Effector memory CD8-positive, alpha-beta T cell (primary cell): Measurements from ENCODE around the gene XYLT1.

ENCODE experiments used
- ATAC-seq: fragments of 150-1000 bp; cut with Tn5 transposase; replicated peaks from 2 replicates; pipeline ENCODE4 v1.10.0; 2021; ENCODE audit warnings: mild to moderate bottlenecking, moderate library complexity
- DNase-seq, 3 experiments: peaks; one replicate each; pipeline ENCODE4 v3.0.0; 2021
- H3K27ac Mint-ChIP-seq, 2 donors: one replicate each; pipeline ENCODE4 v1.8.0; 2022; ENCODE audit warnings: mild to moderate bottlenecking in 2 of 2, mixed read lengths in 2 of 2, moderate library complexity in 2 of 2
- H3K27me3 Mint-ChIP-seq, 2 donors: one replicate each; pipeline ENCODE4 v1.8.0; 2022; ENCODE audit warnings: mixed read lengths in 2 of 2
- H3K36me3 Mint-ChIP-seq: one replicate; pipeline ENCODE4 v1.8.0; 2022; ENCODE audit warnings: mild to moderate bottlenecking, moderate library complexity, mixed read lengths; ENCODE audit not compliant: insufficient read depth
- H3K4me1 Mint-ChIP-seq, 2 donors: one replicate each; pipeline ENCODE4 v1.8.0; 2022; ENCODE audit warnings: low read depth in 2 of 2, mixed read lengths in 2 of 2
- H3K4me3 Mint-ChIP-seq, 2 donors: one replicate each; pipeline ENCODE4 v1.8.0; 2022; ENCODE audit warnings: mild to moderate bottlenecking in 2 of 2, mixed read lengths in 2 of 2, moderate library complexity in 2 of 2
- H3K9me3 Mint-ChIP-seq, 2 donors: one replicate each; pipeline ENCODE4 v1.8.0; 2022; ENCODE audit warnings: mixed read lengths in 2 of 2

Gene XYLT1

DNA sequence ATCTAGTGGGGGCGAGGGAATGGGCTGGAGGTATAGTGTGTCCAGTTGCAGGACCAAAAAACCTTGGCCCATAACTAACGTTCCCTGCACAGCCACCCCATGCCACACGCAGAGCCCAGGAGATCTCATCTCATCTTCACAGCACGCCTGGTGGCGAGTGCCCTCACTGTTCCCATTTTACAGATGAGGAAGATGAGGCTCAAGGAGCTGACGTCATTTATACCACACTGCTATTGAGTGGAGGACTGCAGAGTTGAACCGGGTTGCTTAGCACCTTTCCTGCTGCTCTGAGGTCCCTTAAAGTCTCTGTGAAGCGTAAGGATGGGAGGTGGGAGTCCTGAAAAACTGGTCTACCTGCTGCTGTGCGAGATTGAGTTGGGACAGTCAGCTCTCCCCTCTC lies 172.5 kb downstream of the XYLT1 start:
- ATAC-seq = no peak
- H3K4me3 Mint-ChIP-seq = no peak overlapping the region
- no peaks in the 10 kb centered on the region for H3K27me3 Mint-ChIP-seq
- H3K36me3 Mint-ChIP-seq = no peaks in the 10 kb centered on the region
- peaks cover 19 to 24% of the 10 kb centered on the region in 2 donors for H3K4me1 Mint-ChIP-seq
- no peak for DNase-seq
- H3K9me3 Mint-ChIP-seq = no peaks in the 10 kb centered on the region
- no peak overlapping the region for H3K27ac Mint-ChIP-seq

DNA sequence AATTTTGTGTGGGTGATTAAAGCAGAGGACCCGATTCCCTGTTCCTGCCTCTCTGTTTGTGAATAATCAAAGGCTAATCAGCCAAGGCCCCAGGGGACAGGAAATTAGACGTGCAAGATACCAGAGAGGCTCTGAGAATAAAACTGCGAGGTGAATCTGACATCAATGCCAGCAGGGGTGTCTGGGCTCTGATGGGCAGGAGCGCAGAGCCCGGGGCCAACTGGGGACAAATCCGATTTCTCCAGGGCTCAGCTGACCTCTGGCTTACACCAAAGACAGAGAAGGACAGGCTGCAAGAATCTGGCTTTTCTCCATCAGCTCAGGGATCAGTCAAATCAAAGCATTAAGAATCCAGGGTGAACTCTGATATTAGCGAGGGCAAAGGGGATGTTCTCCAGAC lies 174.3 kb downstream of the XYLT1 start:
- peak overlapping the region; percentile 8 to 54 for H3K27ac Mint-ChIP-seq
- H3K9me3 Mint-ChIP-seq = no peaks in the 10 kb centered on the region
- H3K4me1 Mint-ChIP-seq = peaks cover 11 to 13% of the 10 kb centered on the region in 2 donors
- no peaks in the 10 kb centered on the region for H3K27me3 Mint-ChIP-seq
- no peak overlapping the region for H3K4me3 Mint-ChIP-seq
- ATAC-seq = no peak
- no peak for DNase-seq
- no peaks in the 10 kb centered on the region for H3K36me3 Mint-ChIP-seq

DNA sequence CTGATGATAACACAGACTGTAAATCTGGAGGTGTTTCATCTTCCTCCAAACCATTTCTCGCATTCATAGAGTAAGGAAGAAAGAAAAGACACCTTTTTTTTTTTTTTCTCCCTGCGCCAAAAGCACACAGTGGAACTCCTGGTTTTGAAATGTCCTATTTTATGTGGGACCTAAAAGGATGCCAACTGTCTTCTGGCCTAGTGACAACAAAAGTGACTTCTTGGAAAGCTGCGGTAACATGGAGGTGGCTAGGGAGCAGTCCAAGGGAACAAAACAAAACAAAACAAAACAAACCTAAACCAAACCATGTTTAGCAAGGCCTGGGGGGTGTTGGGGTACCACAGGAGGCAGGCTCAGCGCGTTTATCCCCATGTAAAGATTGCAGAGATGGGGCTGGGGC lies 174.8 kb downstream of the XYLT1 start:
- Mint-ChIP-seq H3K36me3 (no peaks in the 10 kb centered on the region), H3K4me3 (no peak overlapping the region), H3K9me3 (no peaks in the 10 kb centered on the region), H3K4me1 (peaks cover 11 to 16% of the 10 kb centered on the region in 2 donors), H3K27me3 (no peaks in the 10 kb centered on the region), H3K27ac (peak overlapping the region in 1 of 2 donors; percentile 8)
- DNase-seq (no peak), ATAC-seq (no peak)

DNA sequence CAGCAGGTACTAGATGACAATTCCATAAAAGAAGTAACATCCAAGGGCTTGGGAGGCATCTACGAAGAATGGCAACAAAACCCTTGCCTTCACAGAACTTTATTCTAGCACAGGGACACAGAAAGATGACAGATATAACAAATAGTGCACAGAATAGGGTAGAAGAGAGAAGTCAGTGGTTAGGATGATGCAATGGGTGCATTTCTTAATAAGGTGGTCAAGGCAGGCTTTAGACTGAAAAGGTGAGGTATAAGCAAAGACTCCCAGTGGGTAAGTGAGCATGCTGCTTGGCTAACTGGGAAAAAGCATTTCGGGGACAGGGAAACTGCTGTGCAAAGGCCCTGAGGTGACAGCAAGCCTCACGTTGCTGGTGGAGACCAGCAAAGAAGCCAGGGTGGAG lies 175.9 kb downstream of the XYLT1 start:
- Mint-ChIP-seq H3K27ac (peak overlapping the region in 1 of 2 donors; percentile 6), H3K36me3 (no peaks in the 10 kb centered on the region), H3K4me3 (no peak overlapping the region), H3K4me1 (peaks cover 11 to 16% of the 10 kb centered on the region in 2 donors), H3K9me3 (no peaks in the 10 kb centered on the region), H3K27me3 (no peaks in the 10 kb centered on the region)
- DNase-seq (no peak), ATAC-seq (no peak)

- Mint-ChIP-seq H3K36me3 (no peaks in the 10 kb centered on the region), H3K9me3 (no peaks in the 10 kb centered on the region), H3K4me1 (peaks cover 15 to 17% of the 10 kb centered on the region in 2 donors), H3K27ac (no peak overlapping the region), H3K27me3 (no peaks in the 10 kb centered on the region), H3K4me3 (no peak overlapping the region)
- DNase-seq = no peak
- no peak for ATAC-seq
Observed at GRCh38 chr16:17293813-17294558, 176.8 kb downstream of the XYLT1 start.

GRCh38 chr16:17291289-17291688 lies 179.5 kb downstream of the XYLT1 start:
- Mint-ChIP-seq H3K27ac (no peak overlapping the region), H3K9me3 (no peaks in the 10 kb centered on the region), H3K27me3 (no peaks in the 10 kb centered on the region), H3K4me1 (peaks cover 23 to 25% of the 10 kb centered on the region in 2 donors), H3K36me3 (no peaks in the 10 kb centered on the region), H3K4me3 (no peak overlapping the region)
- ATAC-seq (no peak), DNase-seq (no peak)

DNA sequence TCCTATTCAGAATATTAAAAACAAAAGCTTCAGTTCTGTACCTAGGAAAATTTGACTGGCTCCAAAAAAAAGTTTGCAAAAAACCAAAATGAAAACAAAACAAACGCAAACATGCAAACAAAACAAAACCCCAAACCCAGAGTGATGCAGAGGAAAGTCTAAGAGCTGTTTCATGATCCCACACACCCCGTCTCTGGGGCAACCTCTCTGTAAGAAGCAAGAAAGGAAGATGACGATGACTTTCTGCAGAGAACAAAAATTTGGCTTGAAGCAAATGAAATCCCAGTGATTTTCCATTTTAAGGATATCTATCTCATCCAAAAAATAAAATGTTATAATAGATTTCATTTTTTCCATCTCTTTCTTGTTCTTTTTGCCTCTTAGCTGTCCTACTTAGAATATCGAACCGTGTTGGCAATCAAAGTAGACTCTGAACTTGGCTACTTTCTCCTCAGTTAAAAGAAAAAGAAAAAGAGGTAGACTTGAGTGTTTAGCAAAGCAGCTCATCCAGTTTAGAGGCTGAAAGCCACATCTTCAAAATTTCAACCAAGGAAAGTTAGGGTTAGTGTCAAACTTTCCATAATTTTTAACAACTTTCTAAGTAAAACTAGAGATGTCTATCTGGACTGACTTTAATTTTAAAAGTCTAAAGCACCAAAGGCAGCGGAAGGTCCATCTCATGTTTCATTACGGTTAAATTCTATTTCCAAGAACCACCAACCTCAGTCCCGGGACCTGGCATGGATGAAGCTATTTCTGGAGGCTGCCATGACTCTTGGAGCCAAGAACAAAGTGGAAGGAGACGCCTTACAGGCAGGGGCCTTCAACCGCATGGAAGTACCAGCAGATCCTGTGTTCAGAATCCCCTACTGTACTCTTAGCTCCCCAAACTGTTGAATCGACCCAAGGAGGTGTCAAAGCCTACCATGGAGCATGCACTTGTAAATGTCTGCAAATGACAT lies 180.8 kb downstream of the XYLT1 start:
- H3K4me1 Mint-ChIP-seq = peaks cover 23 to 33% of the 10 kb centered on the region in 2 donors
- peak overlapping the region in 1 of 2 donors; percentile 75 for H3K27ac Mint-ChIP-seq
- ATAC-seq (no peak), DNase-seq (no peak)
- no peaks in the 10 kb centered on the region for H3K27me3 Mint-ChIP-seq
- H3K4me3 Mint-ChIP-seq = no peak overlapping the region
- H3K9me3 Mint-ChIP-seq = no peaks in the 10 kb centered on the region
- no peaks in the 10 kb centered on the region for H3K36me3 Mint-ChIP-seq

- Mint-ChIP-seq H3K4me1 (peaks cover 22 to 34% of the 10 kb centered on the region in 2 donors), H3K27me3 (no peaks in the 10 kb centered on the region), H3K9me3 (no peaks in the 10 kb centered on the region), H3K27ac (peak overlapping the region in 1 of 2 donors; percentile 75), H3K36me3 (no peaks in the 10 kb centered on the region), H3K4me3 (no peak overlapping the region)
- DNase-seq (no peak), ATAC-seq (no peak)
Observed at GRCh38 chr16:17289050-17289449, 181.7 kb downstream of the XYLT1 start.

DNA sequence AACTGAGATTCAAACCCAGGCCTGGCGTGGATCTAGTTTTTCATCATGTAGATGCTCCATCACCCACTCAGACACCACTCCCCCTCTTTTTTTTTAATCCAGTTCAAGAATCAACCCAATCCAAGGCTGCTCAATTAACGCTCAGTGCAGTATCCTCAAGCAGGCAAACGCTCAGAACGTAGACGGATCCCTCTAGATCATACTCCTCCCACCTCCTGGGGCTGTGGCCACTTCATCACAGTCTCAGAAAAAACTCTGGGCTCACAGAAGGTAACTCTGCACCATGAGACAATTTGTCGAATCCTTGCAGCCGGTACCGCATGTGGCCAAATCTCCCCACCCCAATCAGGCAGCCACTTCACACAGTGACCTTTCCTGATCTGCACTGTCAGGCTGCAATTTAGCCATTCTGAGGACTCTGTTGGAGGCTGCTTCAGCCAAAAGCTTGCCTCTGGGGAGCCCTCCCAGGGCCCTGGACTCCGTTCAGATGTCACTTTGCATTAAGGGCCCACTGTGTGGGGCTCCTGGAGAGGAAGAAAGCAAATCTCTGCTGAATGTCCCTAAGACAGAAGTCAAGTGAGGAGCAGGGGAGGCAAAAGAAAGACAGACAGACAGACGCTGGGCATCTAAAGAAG lies 183.5 kb downstream of the XYLT1 start:
- DNase-seq (no peak), ATAC-seq (no peak)
- H3K27ac Mint-ChIP-seq = peak overlapping the region in 1 of 2 donors; percentile 76
- no peak overlapping the region for H3K4me3 Mint-ChIP-seq
- H3K27me3 Mint-ChIP-seq = no peaks in the 10 kb centered on the region
- H3K9me3 Mint-ChIP-seq = no peaks in the 10 kb centered on the region
- peaks cover 28 to 35% of the 10 kb centered on the region in 2 donors for H3K4me1 Mint-ChIP-seq
- H3K36me3 Mint-ChIP-seq = no peaks in the 10 kb centered on the region

DNA sequence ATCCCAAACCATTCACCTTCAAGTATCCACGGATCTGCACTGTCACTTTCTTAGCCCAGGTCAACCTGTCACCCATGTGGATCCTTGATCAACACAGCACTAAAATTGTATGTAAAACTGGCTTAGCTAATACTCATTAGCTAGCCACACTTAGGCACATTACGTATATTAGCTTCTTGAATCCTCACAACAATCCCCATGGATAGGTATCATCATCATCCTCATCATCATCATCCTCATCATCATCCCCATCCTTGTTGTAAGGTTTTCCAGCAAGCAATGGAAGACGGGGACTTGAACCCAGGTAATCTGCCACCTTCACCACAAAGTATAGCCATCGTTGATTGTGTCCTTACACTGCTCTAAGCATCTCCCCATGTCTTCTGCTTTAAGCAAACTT lies 184.3 kb downstream of the XYLT1 start:
- no peaks in the 10 kb centered on the region for H3K36me3 Mint-ChIP-seq
- peaks cover 28 to 32% of the 10 kb centered on the region in 2 donors for H3K4me1 Mint-ChIP-seq
- H3K27ac Mint-ChIP-seq = peak overlapping the region in 1 of 2 donors; percentile 6
- H3K27me3 Mint-ChIP-seq = no peaks in the 10 kb centered on the region
- no peak overlapping the region for H3K4me3 Mint-ChIP-seq
- DNase-seq (no peak), ATAC-seq (no peak)
- H3K9me3 Mint-ChIP-seq = no peaks in the 10 kb centered on the region

DNA sequence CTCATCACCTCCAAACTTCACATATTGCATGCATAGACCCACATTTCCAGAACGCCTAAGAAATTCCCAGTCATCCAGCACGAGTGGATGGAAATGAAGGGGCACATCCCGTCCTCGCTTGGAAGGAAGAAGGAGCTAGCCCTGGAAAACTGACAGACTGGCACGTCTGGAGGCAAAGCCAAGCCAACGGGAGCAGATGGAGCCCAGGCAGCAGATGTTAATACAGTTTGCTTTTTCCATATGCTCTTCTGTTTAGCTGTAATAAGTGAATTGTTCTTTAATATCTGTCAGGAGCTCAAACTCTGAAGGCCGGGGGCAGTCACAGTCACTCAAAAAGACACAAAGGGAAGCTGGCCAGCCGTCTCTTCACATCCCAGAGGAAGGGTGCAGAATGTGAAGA lies 187.7 kb downstream of the XYLT1 start:
- DNase-seq = no peak
- no peak overlapping the region for H3K4me3 Mint-ChIP-seq
- peaks cover 23 to 33% of the 10 kb centered on the region in 2 donors for H3K4me1 Mint-ChIP-seq

DNA sequence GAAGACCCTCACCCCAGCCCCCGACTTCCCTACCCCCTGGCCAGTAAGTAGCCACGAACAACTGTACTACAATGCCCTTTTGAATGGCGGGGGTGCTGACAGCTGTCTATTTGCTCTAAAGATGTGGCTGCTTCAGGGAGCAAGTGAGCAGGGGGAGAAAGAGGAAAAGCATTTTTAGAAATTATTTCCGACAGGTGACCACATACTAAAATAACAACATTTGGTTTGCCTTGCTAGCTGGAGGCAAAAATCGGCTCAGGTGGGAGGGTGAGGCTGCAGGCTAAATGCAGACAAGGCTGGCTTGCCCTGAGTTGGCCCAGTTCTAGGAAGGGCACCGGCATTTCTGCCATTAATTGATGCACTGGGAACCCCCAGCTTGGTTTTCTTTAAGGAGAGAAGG lies 188.5 kb downstream of the XYLT1 start:
- no peak for ATAC-seq

More for the DNA sequence above, 187.7 kb downstream of the XYLT1 start:
- H3K27me3 Mint-ChIP-seq = no peaks in the 10 kb centered on the region
- no peaks in the 10 kb centered on the region for H3K9me3 Mint-ChIP-seq
- no peak for ATAC-seq
- no peaks in the 10 kb centered on the region for H3K36me3 Mint-ChIP-seq
- peak overlapping the region; percentile 18 to 20 for H3K27ac Mint-ChIP-seq

GRCh38 chr16:17281052-17281451 lies 189.7 kb downstream of the XYLT1 start:
- Mint-ChIP-seq H3K4me1 (peaks cover 18 to 32% of the 10 kb centered on the region in 2 donors), H3K4me3 (no peak overlapping the region), H3K36me3 (no peaks in the 10 kb centered on the region), H3K27ac (peak overlapping the region; percentile 7 to 25), H3K27me3 (no peaks in the 10 kb centered on the region), H3K9me3 (no peaks in the 10 kb centered on the region)
- no peak for DNase-seq
- ATAC-seq = no peak

More for the DNA sequence above, 188.5 kb downstream of the XYLT1 start:
- no peak for DNase-seq
- H3K36me3 Mint-ChIP-seq = no peaks in the 10 kb centered on the region
- H3K9me3 Mint-ChIP-seq = no peaks in the 10 kb centered on the region
- H3K4me3 Mint-ChIP-seq = no peak overlapping the region
- peak overlapping the region in 1 of 2 donors; percentile 9 for H3K27ac Mint-ChIP-seq
- peaks cover 20 to 28% of the 10 kb centered on the region in 2 donors for H3K4me1 Mint-ChIP-seq
- H3K27me3 Mint-ChIP-seq = no peaks in the 10 kb centered on the region
